Gastrocnemius medialis (tissue), 4 donors: ENCODE data around the gene ACKR1. TPM values are rescaled to one million over a fixed set of nuclear protein-coding genes. Genes with fewer than 3 reads are reported as not detected.

Experiments used
- ATAC-seq, 2 donors: fragments of 150-250 bp; one replicate each; pipeline ENCODE4 v1.9.1; 2016
- DNase-seq, 2 donors: peaks; one replicate each; pipeline ENCODE4 v3.0.0-alpha.2; 2019
- H3K27ac ChIP-seq, 4 donors: fragments of 200-600 bp; sonication (generic); 1 replicate in 1 of 4; 2 replicates in 3 of 4; pipeline ENCODE4 v1.5.1; 2016 to 2018; ENCODE audit warnings: mild to moderate bottlenecking in 2 of 4, moderate library complexity in 1 of 4
- H3K27me3 ChIP-seq, 3 donors: fragments of 200-600 bp; sonication (generic) in 2 of 3; 1 replicate in 1 of 3; 2 replicates in 2 of 3; pipeline versions ENCODE4 v1.5.1 to v1.6.0; 2016 to 2019; ENCODE audit warnings: mild to moderate bottlenecking in 1 of 3, moderate library complexity in 1 of 3
- H3K36me3 ChIP-seq, 2 donors: fragments of 200-600 bp; sonication (generic) in 1 of 2; one replicate each; pipeline ENCODE4 v1.5.1; 2017 to 2018
- H3K4me1 ChIP-seq, 2 donors: fragments of 200-600 bp; sonication (generic) in 1 of 2; one replicate each; pipeline ENCODE4 v1.5.1; 2016 to 2017; ENCODE audit warnings: mild to moderate bottlenecking in 2 of 2
- H3K4me3 ChIP-seq, 4 donors: fragments of 200-600 bp; sonication (generic) in 3 of 4; 1 replicate in 1 of 4; 2 replicates in 3 of 4; pipeline ENCODE4 v1.5.1; 2016 to 2019; ENCODE audit warnings: mild to moderate bottlenecking in 2 of 4
- H3K9me3 ChIP-seq, 3 donors: fragments of 200-600 bp; sonication (generic) in 2 of 3; 1 replicate in 1 of 3; 2 replicates in 2 of 3; pipeline ENCODE4 v1.5.1; 2016 to 2019
- POLR2A ChIP-seq, 2 donors: fragments of 450-650 bp; IDR thresholded peaks; one replicate each; pipeline ENCODE4 v1.6.1; 2017; ENCODE audit warnings: antibody characterized with exemption in 2 of 2, mild to moderate bottlenecking in 2 of 2, moderate library complexity in 2 of 2
- in situ Hi-C, 4 donors: fragments of 200-750 bp; cut with MboI; loops; one replicate each; pipeline versions ENCODE4 v1.15.0 to v1.8.0; 2017; ENCODE audit warnings: low sequenced_read_pairs in 4 of 4
- intact Hi-C: fragments of 100-400 bp; cut with DNase I; formaldehyde crosslinking; loops from one replicate; pipeline ENCODE4 v1.15.1; 2023; ENCODE audit warnings: low total_unique reads
- total RNA-seq, 4 donors: library from RNA; depleted of rRNA; stranded (reverse); fragments of >200 nt; gene quantifications; one replicate each; pipeline versions ENCODE4 v1.1.0 to v1.2.3, GENCODE V29; 2016
- TF ChIP-seq, protein P1 (sequence below), 5 experiments: fragments of 450-650 bp in 3 of 5; fragments of 200-600 bp in 2 of 5; sonication (generic) in 2 of 5; IDR thresholded peaks in 4 of 5; conservative IDR thresholded peaks in 1 of 5; 1 replicate in 4 of 5; 2 replicates in 1 of 5; pipeline ENCODE4 v1.5.1; 2016 to 2019; ENCODE audit warnings: antibody characterized with exemption in 5 of 5, mild to moderate bottlenecking in 3 of 5, moderate library complexity in 3 of 5

Gene ACKR1
- total RNA-seq, 4 donors from 2014 or later, result 10.1 to 34.8 (median 21.8) TPM

DNA sequence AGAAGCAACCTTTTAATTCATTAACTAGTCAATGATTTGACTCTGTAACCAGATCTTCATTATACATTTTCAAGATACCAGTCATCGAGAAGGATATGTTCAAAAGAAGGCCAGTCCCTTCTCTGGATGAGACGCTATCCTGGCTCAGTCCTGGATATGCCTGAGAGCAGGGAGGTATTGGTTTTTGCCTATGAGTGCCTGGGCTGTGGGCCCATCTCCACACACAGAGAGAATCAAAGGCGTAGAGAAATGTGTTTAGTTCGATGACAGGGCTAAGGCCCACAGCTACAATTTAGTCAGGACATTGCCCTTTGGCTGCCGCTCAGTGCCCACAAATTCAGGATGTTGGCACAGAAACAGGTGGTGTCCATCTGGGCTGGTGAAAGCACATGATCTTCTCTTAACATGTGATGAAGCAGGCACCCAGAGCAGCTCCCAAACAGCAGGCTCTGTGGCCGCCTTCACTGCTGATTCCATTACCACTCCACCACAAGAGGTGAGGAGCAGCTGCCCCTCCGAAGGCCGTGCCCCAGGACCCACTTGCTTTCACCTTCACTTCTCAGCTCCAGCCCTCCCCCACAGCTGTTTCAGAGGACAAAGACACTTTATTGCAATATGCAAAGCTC lies 24.7 kb downstream of the ACKR1 start:
- Histone ChIP-seq H3K9me3 (no peaks in the 10 kb centered on the region), H3K36me3 (no peaks in the 10 kb centered on the region), H3K27me3 (no peaks in the 10 kb centered on the region), H3K4me1 (no peaks in the 10 kb centered on the region), H3K4me3 (no peak overlapping the region), H3K27ac (no peak overlapping the region)
- in situ Hi-C loops, result no loop called here
- DNase-seq (no peak), ATAC-seq (no peak)
- intact Hi-C loops, result no loop called here
- TF ChIP-seq, protein P1, sequence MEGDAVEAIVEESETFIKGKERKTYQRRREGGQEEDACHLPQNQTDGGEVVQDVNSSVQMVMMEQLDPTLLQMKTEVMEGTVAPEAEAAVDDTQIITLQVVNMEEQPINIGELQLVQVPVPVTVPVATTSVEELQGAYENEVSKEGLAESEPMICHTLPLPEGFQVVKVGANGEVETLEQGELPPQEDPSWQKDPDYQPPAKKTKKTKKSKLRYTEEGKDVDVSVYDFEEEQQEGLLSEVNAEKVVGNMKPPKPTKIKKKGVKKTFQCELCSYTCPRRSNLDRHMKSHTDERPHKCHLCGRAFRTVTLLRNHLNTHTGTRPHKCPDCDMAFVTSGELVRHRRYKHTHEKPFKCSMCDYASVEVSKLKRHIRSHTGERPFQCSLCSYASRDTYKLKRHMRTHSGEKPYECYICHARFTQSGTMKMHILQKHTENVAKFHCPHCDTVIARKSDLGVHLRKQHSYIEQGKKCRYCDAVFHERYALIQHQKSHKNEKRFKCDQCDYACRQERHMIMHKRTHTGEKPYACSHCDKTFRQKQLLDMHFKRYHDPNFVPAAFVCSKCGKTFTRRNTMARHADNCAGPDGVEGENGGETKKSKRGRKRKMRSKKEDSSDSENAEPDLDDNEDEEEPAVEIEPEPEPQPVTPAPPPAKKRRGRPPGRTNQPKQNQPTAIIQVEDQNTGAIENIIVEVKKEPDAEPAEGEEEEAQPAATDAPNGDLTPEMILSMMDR (IDR thresholded peaks at IDR 0.05 in 4 of 5, conservative IDR thresholded peaks at IDR 0.05 in 1 of 5), result no peak
- no peak for TF ChIP-seq POLR2A (IDR thresholded peaks at IDR 0.05)

DNA sequence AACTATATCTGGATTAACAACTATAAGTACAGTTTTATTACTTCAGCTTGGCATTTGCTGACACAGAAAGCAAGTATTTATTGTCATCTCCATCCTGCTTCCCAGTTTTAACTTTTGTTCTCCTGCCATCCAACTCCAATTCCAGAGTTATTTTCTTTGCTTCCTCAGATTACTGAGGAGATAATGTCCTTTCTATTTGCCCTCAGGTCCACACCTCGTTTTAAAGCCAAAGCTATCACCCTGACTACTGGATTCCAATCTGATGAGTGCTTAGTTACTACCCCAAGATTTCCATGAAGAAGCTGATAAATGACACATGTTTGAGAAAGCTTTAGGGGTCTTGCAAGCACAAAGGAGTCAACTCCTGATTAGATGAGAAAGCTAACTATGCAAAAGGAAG lies 25.2 kb downstream of the ACKR1 start:
- no peak for ATAC-seq
- no peaks in the 10 kb centered on the region for H3K36me3 ChIP-seq
- H3K4me1 ChIP-seq, result no peaks in the 10 kb centered on the region
- in situ Hi-C loops, result no loop called here
- H3K9me3 ChIP-seq, result no peaks in the 10 kb centered on the region
- H3K4me3 ChIP-seq, result no peak overlapping the region
- H3K27me3 ChIP-seq, result no peaks in the 10 kb centered on the region
- TF ChIP-seq, protein P1 (IDR thresholded peaks at IDR 0.05 in 4 of 5, conservative IDR thresholded peaks at IDR 0.05 in 1 of 5), result no peak
- no peak for TF ChIP-seq POLR2A (IDR thresholded peaks at IDR 0.05)
- DNase-seq, result no peak
- intact Hi-C loops, result no loop called here
- H3K27ac ChIP-seq, result no peak overlapping the region

DNA sequence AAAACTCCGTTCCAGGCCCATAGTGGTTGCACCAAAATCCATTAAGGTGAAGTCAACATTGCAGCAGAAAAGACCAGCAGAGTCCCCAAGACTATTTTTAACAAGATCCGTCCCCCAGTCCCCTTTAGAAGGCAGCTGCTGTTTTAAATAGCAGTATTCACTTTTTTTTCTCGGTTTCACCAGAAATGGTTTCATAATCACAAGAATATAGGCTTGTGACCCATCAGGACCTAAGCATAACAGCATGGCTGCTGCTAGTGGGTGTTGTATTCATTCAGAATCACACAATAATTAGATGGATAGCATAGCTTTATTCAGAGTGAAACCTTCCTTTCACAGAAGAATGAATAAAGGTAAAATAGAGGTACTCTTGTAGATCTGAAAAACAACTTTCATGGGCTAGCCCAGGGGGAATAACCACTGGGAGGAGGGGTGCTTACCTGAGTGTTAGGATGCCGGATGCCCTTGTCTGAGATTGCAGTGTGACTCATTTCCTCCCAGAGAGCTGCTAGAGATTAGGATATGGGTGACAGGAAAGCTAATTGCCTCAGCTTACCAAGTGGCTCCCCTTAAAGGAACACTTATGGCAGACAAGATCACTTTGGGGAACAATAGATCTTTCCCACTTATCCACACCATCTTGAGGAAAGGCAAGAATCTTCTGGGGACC lies 35.0 kb downstream of the ACKR1 start:
- intact Hi-C loops (no loop called here), in situ Hi-C loops (no loop called here)
- Histone ChIP-seq H3K4me1 (no peaks in the 10 kb centered on the region), H3K27me3 (no peaks in the 10 kb centered on the region), H3K9me3 (no peaks in the 10 kb centered on the region), H3K36me3 (no peaks in the 10 kb centered on the region), H3K27ac (no peak overlapping the region), H3K4me3 (no peak overlapping the region)
- DNase-seq (no peak), ATAC-seq (no peak)
- TF ChIP-seq, protein P1 (IDR thresholded peaks at IDR 0.05 in 4 of 5, conservative IDR thresholded peaks at IDR 0.05 in 1 of 5), result no peak
- no peak for TF ChIP-seq POLR2A (IDR thresholded peaks at IDR 0.05)

DNA sequence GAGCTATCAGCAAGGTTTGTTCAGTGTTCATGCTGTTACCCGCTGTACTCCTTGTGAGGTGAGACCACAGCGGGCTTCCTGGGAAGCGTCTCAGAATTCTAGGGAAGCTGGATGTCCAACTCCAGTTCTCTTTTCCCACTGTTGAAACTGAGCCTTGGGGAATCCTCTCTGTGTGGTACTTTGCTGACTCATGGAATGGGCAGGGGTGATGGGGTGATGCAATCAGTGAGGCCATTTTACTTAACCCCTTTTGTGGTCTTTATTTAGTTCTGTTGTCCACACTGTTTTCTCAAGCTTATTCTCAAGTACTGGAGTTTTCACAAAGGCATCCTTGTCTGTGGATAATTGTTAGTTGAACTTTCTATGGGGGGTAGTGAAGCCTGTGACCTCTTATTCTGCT lies 42.6 kb downstream of the ACKR1 start:
- in situ Hi-C loops (no loop called here), intact Hi-C loops (no loop called here)
- no peaks in the 10 kb centered on the region for H3K9me3 ChIP-seq
- no peaks in the 10 kb centered on the region for H3K4me1 ChIP-seq
- H3K4me3 ChIP-seq, result no peak overlapping the region
- H3K27me3 ChIP-seq, result no peaks in the 10 kb centered on the region
- no peaks in the 10 kb centered on the region for H3K36me3 ChIP-seq
- ATAC-seq (no peak), DNase-seq (no peak)
- no peak overlapping the region for H3K27ac ChIP-seq
- TF ChIP-seq, protein P1 (IDR thresholded peaks at IDR 0.05 in 4 of 5, conservative IDR thresholded peaks at IDR 0.05 in 1 of 5), result no peak
- no peak for TF ChIP-seq POLR2A (IDR thresholded peaks at IDR 0.05)
